ENCODE measurements around the gene SLC17A9. TPM values are rescaled to one million over a fixed set of nuclear protein-coding genes. Genes with fewer than 3 reads are reported as not detected.
A peak's percentile ranks its signal among the peaks of the same experiment; 100 is the strongest.
"Not testable (repeated sequence)": the region's sequence is repeated elsewhere in the genome, so short reads cannot be mapped to it uniquely, and the experiment has no call there.

SLC17A9 gene
- total RNA-seq, 3 donors from 2014 or later, result 2.2 to 4.9 (median 2.7) TPM

DNA sequence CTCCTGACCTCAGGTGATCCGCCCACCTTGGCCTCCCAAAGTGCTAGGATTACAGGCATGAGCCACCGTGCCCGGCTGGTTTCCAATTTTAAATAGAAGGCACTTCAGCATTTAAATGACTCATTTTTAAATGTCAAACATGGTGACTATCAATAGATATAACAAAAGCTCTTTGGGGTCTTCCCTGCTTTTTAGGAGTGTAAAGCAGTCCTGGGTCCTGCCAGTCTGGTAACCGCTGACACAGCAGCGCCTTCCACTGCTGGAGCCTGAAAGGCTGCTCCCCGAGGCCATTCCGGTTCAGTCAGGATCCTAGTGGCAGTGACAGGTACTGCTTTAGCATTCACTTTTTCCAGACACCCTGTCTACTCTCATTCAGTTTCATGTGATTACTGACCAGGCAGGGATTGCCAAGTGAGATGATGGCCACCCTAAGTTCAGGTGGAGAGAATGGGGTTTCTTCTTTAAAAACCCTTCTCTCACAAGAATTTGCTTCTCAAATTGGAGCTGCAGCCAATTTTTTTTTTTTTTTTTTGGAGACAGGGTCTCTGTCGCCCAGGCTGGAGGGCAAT is 31.3 kb upstream of the SLC17A9 start:
- no peaks in the 10 kb centered on the region for H3K36me3 ChIP-seq
- no peaks in the 10 kb centered on the region for H3K9me3 ChIP-seq
- H3K27me3 ChIP-seq, result no peaks in the 10 kb centered on the region
- TF ChIP-seq POLR2AphosphoS5 (IDR thresholded peaks at IDR 0.05), result no peak
- TF ChIP-seq, protein P1, sequence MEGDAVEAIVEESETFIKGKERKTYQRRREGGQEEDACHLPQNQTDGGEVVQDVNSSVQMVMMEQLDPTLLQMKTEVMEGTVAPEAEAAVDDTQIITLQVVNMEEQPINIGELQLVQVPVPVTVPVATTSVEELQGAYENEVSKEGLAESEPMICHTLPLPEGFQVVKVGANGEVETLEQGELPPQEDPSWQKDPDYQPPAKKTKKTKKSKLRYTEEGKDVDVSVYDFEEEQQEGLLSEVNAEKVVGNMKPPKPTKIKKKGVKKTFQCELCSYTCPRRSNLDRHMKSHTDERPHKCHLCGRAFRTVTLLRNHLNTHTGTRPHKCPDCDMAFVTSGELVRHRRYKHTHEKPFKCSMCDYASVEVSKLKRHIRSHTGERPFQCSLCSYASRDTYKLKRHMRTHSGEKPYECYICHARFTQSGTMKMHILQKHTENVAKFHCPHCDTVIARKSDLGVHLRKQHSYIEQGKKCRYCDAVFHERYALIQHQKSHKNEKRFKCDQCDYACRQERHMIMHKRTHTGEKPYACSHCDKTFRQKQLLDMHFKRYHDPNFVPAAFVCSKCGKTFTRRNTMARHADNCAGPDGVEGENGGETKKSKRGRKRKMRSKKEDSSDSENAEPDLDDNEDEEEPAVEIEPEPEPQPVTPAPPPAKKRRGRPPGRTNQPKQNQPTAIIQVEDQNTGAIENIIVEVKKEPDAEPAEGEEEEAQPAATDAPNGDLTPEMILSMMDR (IDR thresholded peaks at IDR 0.05), result peak; percentile 49 to 80 (median 56)
- peaks cover 7 to 44% of the 10 kb centered on the region in 2 donors for H3K4me1 ChIP-seq
- H3K27ac ChIP-seq, result peak overlapping the region in 1 of 2 donors; percentile 50
- H3K4me3 ChIP-seq, result peak overlapping the region in 1 of 3 donors; percentile 34
- intact Hi-C loops (cut with DNase I; ENCODE audit: low total_unique reads), result no loop called here
- peak in 1 of 2 donors; percentile 75 for DNase-seq (ENCODE audit: low spot score in 2 of 2)

DNA sequence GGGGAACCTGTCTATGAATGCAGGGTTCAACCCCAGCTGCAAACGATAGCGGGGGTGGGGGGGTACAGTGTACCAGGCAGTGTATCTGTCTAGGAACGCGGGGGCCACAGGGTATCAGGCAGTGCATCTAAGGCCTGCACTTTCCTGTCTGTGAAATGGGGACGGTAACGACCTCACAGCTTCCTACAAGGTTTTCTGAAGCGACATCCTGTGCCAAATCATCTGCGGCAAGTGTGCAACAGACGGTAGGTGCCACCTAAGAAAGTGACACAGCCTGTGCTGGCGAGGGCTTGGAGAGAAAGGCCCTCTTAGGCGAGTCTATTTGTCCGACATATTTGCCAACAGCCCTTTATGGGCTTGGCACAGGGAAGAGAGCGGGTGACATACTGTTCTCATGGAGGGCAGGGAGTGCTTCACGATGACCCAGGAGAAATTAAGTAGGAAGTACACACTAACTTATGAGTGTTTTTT is 30.0 kb upstream of the SLC17A9 start:
- peak overlapping the region; percentile 99 for H3K27ac ChIP-seq
- H3K36me3 ChIP-seq, result no peaks in the 10 kb centered on the region
- DNase-seq (ENCODE audit: low spot score in 2 of 2), result no peak
- H3K9me3 ChIP-seq, result no peaks in the 10 kb centered on the region
- H3K4me3 ChIP-seq, result peak overlapping the region in 1 of 3 donors; percentile 20
- H3K4me1 ChIP-seq, result peaks cover 7 to 48% of the 10 kb centered on the region in 2 donors
- intact Hi-C loops (cut with DNase I; ENCODE audit: low total_unique reads), result no loop called here
- no peaks in the 10 kb centered on the region for H3K27me3 ChIP-seq
- TF ChIP-seq POLR2AphosphoS5 (IDR thresholded peaks at IDR 0.05) (no peak), POLR2A (IDR thresholded peaks at IDR 0.05) (no peak)
- TF ChIP-seq, protein P1 (IDR thresholded peaks at IDR 0.05), result no peak

GRCh38 chr20:62923059-62923668 is 29.3 kb upstream of the SLC17A9 start:
- intact Hi-C loops (cut with DNase I; ENCODE audit: low total_unique reads); H3K9me3 ChIP-seq; H3K36me3 ChIP-seq; H3K27me3 ChIP-seq: not testable (repeated sequence)
- peaks cover 10 to 49% of the 10 kb centered on the region in 2 donors for H3K4me1 ChIP-seq
- peak; percentile 75 to 78 for DNase-seq (ENCODE audit: low spot score in 2 of 2)
- peak overlapping the region in 1 of 3 donors; percentile 97 for H3K4me3 ChIP-seq
- H3K27ac ChIP-seq, result peak overlapping the region; percentile 99
- TF ChIP-seq POLR2AphosphoS5 (IDR thresholded peaks at IDR 0.05), result peak in 2 of 3 donors; percentile 26 to 53

DNA sequence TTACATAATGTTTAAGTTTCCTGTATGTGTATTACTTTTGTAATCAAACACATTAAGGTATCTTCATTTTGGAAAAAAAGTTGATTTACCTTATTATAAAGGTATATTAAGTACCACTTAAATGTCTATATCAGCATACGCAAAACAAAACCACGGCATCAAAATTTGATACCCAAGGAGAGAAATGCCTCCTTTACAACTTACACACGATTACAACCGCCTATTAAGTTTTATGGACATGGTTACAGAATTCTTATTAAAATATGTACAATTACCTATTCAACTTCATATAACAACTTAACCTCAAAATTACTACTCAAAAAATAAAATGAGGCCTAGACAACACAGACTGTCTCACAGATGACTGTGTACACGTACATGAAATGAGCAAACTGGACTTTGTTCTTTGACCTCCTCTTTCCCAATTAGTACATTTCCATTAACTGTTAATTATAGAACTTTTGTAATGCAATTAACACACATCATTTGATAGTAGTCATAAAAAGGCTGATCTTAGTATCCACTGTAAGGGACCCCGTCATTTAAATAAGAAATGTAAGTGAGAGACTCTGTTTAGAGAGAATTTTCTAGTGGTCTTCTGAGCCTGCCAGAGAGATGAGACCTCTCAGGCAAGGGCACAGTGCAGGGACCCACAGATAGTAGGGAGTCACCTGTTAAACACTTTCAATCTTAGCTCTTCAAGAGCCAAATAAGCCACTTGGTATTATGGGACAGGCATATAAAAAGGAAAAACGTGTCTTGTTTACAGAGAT is 28.7 kb upstream of the SLC17A9 start:
- intact Hi-C loops (cut with DNase I; ENCODE audit: low total_unique reads), result no loop called here

GRCh38 chr20:62924442-62925075 is 27.9 kb upstream of the SLC17A9 start:
- Histone ChIP-seq H3K9me3 (no peaks in the 10 kb centered on the region), H3K4me3 (peak overlapping the region; percentile 95 to 97 (median 96)), H3K27me3 (no peaks in the 10 kb centered on the region), H3K36me3 (no peaks in the 10 kb centered on the region), H3K27ac (peak overlapping the region; percentile 99), H3K4me1 (peaks cover 13 to 55% of the 10 kb centered on the region in 2 donors)
- TF ChIP-seq, protein P1 (IDR thresholded peaks at IDR 0.05), result no peak
- TF ChIP-seq POLR2A (IDR thresholded peaks at IDR 0.05) (no peak), POLR2AphosphoS5 (IDR thresholded peaks at IDR 0.05) (peak in 2 of 3 donors; percentile 5 to 29)
- DNase-seq (ENCODE audit: low spot score in 2 of 2), result peak in 1 of 2 donors; percentile 54
- intact Hi-C loops (cut with DNase I; ENCODE audit: low total_unique reads), result no loop called here

More for the DNA sequence above, 28.7 kb upstream of the SLC17A9 start:
- Histone ChIP-seq H3K27me3 (no peaks in the 10 kb centered on the region), H3K4me3 (peak overlapping the region; percentile 95 to 97 (median 96)), H3K4me1 (peaks cover 13 to 55% of the 10 kb centered on the region in 2 donors), H3K9me3 (no peaks in the 10 kb centered on the region), H3K36me3 (no peaks in the 10 kb centered on the region), H3K27ac (peak overlapping the region; percentile 99)
- no peak for TF ChIP-seq POLR2A (IDR thresholded peaks at IDR 0.05)
- no peak for TF ChIP-seq POLR2AphosphoS5 (IDR thresholded peaks at IDR 0.05)
- TF ChIP-seq, protein P1 (IDR thresholded peaks at IDR 0.05), result no peak
- DNase-seq (ENCODE audit: low spot score in 2 of 2), result no peak
